ENCODE results near the gene XPC.
"Not testable (repeated sequence)": the region's sequence is repeated elsewhere in the genome, so short reads cannot be mapped to it uniquely, and the experiment has no call there.

The XPC gene

DNA sequence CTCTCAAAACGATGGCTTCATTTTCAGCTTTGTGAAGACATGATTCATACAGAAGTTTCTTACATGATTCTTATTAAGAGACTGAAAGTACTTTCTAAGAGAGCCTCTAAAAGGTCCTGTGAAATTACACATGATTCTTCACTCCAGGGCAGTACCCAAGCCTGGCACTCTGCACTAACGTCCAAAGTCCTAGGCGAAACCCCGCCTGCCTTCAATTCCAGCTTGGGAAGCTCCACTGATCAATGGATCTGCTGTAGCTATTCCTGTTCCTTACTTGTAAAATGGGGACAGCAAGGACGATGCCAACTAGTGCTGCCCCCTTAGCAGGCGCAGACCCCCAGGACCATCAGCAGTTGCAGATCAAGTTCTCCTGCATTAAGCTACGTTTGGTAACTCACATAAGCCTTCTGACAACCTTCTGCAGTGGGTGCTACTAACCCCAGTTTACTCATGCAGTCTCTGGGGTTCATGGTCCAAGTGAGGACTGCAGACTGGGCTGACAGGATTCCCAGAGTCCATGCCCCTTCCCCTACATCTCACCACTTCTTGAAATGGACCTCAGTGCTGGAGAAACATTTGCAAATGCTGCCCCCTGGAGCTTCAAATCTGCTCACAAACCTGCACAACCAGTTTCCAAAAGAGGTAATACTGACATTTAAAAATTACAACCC is 64.3 kb downstream of the XPC start:
- no peak for DNase-seq

DNA sequence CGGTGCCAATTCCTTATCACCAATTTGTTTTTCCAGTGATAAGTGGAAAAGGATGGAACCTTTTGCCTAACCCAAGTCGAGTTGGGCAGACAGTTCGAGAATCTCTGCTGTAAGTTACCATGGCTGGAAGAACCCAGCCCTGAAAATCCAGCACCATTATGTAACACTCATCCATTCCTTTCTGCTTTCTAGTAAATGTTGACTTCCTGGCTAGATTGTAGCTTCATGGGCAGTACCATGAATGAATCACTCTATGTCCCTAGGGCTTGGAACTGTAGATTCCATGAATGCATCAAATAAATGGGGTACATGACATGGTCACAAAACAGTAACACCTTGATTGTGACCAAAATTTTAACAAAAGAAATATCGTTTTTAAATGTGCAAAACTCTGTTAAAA is 67.7 kb downstream of the XPC start:
- no peak for DNase-seq

DNA sequence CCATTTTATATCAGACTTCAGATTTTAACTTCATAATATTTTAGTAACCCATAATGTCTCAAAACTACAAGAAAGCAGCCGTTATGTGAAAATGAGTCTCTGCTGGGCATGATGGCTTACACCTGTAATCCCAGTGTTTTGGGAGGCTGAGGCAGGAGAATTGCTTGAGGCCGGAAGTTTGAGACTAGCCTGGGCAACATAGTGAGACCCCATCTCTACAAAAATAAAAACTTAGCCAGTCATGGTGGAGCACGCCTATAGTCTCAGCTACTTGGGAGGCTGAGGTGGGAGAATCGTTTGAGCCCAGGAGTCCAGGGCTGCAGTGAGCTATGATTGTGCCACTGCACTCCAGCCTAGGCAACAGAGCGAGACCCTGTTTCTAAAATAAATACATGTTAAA is 68.6 kb downstream of the XPC start:
- DNase-seq, result not testable (repeated sequence)

DNA sequence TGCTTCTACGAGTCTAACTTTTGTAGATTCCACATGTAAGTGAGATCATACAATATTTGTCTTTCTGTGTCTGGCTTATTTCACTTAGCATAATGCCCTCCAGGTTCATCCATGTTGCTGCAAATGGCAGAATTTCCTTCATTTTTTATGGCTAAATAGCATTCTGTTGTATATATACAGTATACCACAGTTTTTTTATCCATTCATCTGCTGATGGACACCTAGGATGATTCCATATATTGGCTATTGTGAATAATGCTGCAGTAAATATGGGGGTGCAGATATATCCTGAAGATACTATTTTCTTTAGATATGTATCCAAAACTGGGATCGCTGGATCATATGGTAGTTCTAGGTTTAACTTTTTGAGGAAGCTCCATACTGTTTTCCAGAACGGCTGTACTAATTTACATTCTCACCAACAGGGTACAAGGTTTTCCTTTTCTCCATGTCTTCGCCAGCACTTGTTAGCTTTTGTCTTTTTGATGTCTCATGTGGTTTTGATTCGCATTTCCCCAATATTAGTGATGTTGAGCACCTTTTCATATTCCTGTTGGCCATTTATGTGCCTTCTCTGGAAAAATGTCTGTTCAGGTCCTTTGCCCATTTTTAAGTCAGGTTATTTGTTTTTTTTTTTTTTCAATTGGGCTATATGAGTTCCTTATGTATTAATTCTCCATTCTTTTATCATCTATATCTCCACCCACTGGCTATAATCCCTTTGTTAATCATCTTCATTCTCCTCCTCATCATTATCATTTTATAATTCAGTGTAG is 80.6 kb downstream of the XPC start:
- DNase-seq, result no peak

- DNase-seq, result no peak
These were observed 81.7 kb downstream of the XPC start for GRCh38 chr3:14096742-14097141.

Data from NCI-H2081 treated with DMSO at 0.1 percent for 48 hours (cell line).